ENCODE data around the gene ISX.

The ISX gene

GRCh38 chr22:35076630-35077029 lies 10.7 kb downstream of the ISX start:
- H3K36me3 Mint-ChIP-seq (ENCODE audit: low read depth): no peaks in the 10 kb centered on the region
- H3K4me3 Mint-ChIP-seq: no peak overlapping the region
- TF ChIP-seq, protein P1, sequence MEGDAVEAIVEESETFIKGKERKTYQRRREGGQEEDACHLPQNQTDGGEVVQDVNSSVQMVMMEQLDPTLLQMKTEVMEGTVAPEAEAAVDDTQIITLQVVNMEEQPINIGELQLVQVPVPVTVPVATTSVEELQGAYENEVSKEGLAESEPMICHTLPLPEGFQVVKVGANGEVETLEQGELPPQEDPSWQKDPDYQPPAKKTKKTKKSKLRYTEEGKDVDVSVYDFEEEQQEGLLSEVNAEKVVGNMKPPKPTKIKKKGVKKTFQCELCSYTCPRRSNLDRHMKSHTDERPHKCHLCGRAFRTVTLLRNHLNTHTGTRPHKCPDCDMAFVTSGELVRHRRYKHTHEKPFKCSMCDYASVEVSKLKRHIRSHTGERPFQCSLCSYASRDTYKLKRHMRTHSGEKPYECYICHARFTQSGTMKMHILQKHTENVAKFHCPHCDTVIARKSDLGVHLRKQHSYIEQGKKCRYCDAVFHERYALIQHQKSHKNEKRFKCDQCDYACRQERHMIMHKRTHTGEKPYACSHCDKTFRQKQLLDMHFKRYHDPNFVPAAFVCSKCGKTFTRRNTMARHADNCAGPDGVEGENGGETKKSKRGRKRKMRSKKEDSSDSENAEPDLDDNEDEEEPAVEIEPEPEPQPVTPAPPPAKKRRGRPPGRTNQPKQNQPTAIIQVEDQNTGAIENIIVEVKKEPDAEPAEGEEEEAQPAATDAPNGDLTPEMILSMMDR (IDR thresholded peaks at IDR 0.05): no peak
- H3K4me1 Mint-ChIP-seq: peaks cover 26% of the 10 kb centered on the region
- no peak overlapping the region for H3K27ac Mint-ChIP-seq
- H3K9me3 Mint-ChIP-seq: peaks cover 4% of the 10 kb centered on the region
- peaks cover 72% of the 10 kb centered on the region for H3K27me3 Mint-ChIP-seq (ENCODE audit: low read depth, poor library complexity)
- DNase-seq: no peak

GRCh38 chr22:35085621-35086020 lies 19.7 kb downstream of the ISX start:
- TF ChIP-seq, protein P1 (IDR thresholded peaks at IDR 0.05): no peak
- no peaks in the 10 kb centered on the region for H3K4me1 Mint-ChIP-seq
- H3K4me3 Mint-ChIP-seq: no peak overlapping the region
- H3K27me3 Mint-ChIP-seq (ENCODE audit: low read depth, poor library complexity): peaks cover 72% of the 10 kb centered on the region
- H3K36me3 Mint-ChIP-seq (ENCODE audit: low read depth): no peaks in the 10 kb centered on the region
- no peak for DNase-seq
- H3K27ac Mint-ChIP-seq: no peak overlapping the region
- peaks cover 11% of the 10 kb centered on the region for H3K9me3 Mint-ChIP-seq

DNA sequence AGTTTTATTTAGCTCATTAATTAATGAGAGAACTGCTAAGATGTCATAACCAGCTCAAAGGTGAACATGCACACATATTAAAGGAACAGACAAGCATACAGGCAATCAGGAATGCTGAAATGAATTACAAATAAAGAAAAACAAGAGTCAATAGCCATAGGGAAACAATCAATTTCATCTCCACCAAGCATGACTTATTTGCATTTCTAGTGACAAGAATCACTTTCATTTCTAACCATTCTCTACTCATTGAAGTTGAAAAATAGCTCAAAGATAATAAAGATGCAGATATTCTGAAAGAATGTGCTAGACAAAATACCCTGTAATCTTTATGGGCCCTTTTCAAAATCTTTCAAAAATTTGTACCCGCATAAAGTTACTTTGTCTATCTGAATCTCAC lies 23.2 kb downstream of the ISX start:
- DNase-seq: no peak
- TF ChIP-seq, protein P1 (IDR thresholded peaks at IDR 0.05): no peak
- H3K9me3 Mint-ChIP-seq: peaks cover 16% of the 10 kb centered on the region
- H3K4me3 Mint-ChIP-seq: no peak overlapping the region
- H3K27me3 Mint-ChIP-seq (ENCODE audit: low read depth, poor library complexity): peaks cover 96% of the 10 kb centered on the region
- no peak overlapping the region for H3K27ac Mint-ChIP-seq
- peaks cover 10% of the 10 kb centered on the region for H3K4me1 Mint-ChIP-seq
- no peaks in the 10 kb centered on the region for H3K36me3 Mint-ChIP-seq (ENCODE audit: low read depth)

DNA sequence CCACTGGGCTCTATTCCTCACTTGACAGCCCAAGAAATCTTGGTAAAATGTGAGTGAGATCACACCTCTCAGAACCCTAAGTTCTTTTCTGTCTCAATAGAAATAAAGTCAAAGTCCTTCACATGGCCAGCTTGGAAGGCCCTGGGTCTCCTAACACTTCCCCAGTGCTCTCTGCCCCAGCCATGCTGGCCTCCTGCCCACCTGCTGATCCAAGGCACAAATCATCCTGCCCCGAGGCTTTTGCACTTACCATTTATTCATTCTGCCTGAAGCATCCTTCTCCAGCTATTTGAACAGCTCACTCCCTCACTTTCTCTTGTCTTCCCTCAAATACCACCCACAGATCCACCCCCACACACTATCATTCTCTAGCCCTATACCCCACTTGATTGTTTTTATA lies 26.4 kb downstream of the ISX start:
- peaks cover 10% of the 10 kb centered on the region for H3K4me1 Mint-ChIP-seq
- peaks cover 19% of the 10 kb centered on the region for H3K9me3 Mint-ChIP-seq
- H3K27me3 Mint-ChIP-seq (ENCODE audit: low read depth, poor library complexity): peaks cover 97% of the 10 kb centered on the region
- H3K27ac Mint-ChIP-seq: no peak overlapping the region
- TF ChIP-seq, protein P1 (IDR thresholded peaks at IDR 0.05): no peak
- no peaks in the 10 kb centered on the region for H3K36me3 Mint-ChIP-seq (ENCODE audit: low read depth)
- H3K4me3 Mint-ChIP-seq: no peak overlapping the region
- no peak for DNase-seq

GRCh38 chr22:35098921-35099320 lies 33.0 kb downstream of the ISX start:
- Mint-ChIP-seq H3K27me3 (ENCODE audit: low read depth, poor library complexity) (peaks cover 84% of the 10 kb centered on the region), H3K27ac (no peak overlapping the region), H3K4me1 (peaks cover 16% of the 10 kb centered on the region), H3K36me3 (ENCODE audit: low read depth) (no peaks in the 10 kb centered on the region), H3K4me3 (no peak overlapping the region), H3K9me3 (peaks cover 3% of the 10 kb centered on the region)
- no peak for DNase-seq
- TF ChIP-seq, protein P1 (IDR thresholded peaks at IDR 0.05): no peak

- peaks cover 79% of the 10 kb centered on the region for H3K27me3 Mint-ChIP-seq (ENCODE audit: low read depth, poor library complexity)
Measured at GRCh38 chr22:35099883-35100282, 33.9 kb downstream of the ISX start.

More at GRCh38 chr22:35099883-35100282, 33.9 kb downstream of the ISX start:
- no peak overlapping the region for H3K4me3 Mint-ChIP-seq
- H3K4me1 Mint-ChIP-seq: peaks cover 26% of the 10 kb centered on the region
- no peak for DNase-seq
- TF ChIP-seq, protein P1 (IDR thresholded peaks at IDR 0.05): no peak
- H3K36me3 Mint-ChIP-seq (ENCODE audit: low read depth): no peaks in the 10 kb centered on the region
- peaks cover 6% of the 10 kb centered on the region for H3K9me3 Mint-ChIP-seq
- no peak overlapping the region for H3K27ac Mint-ChIP-seq

Measured in nephron progenitor cell (in vitro differentiated cells).